Stimulated activated CD4-positive, alpha-beta T cell treated with anti-CD3 and anti-CD28 coated beads, Interleukin-4, amount 100 ng/mL, for 48 hours (primary cell): ENCODE measurements around the gene CYP4V2.
"Not testable (repeated sequence)": the region's sequence is repeated elsewhere in the genome, so short reads cannot be mapped to it uniquely, and the experiment has no call there.

Experiments
- DNase-seq, 2 donors: peaks; one replicate each; pipeline ENCODE4 v3.0.0-alpha.2; 2020; ENCODE audit warnings: low read depth in 2 of 2

Gene CYP4V2

GRCh38 chr4:186228514-186228894 is 37.1 kb downstream of the CYP4V2 start:
- DNase-seq = no peak

- no peak for DNase-seq
Measured at GRCh38 chr4:186234367-186234766, 43.0 kb downstream of the CYP4V2 start.

- no peak for DNase-seq
Measured at GRCh38 chr4:186236126-186236525, 44.8 kb downstream of the CYP4V2 start.

- DNase-seq = no peak
Measured at GRCh38 chr4:186240452-186240847, 49.1 kb downstream of the CYP4V2 start.

- no peak for DNase-seq
Measured at GRCh38 chr4:186240848-186241491, 49.6 kb downstream of the CYP4V2 start.

GRCh38 chr4:186241616-186242015 is 50.2 kb downstream of the CYP4V2 start:
- no peak for DNase-seq

GRCh38 chr4:186242031-186242430 is 50.7 kb downstream of the CYP4V2 start:
- not testable (repeated sequence) for DNase-seq

GRCh38 chr4:186243331-186243730 is 52.0 kb downstream of the CYP4V2 start:
- DNase-seq = no peak

- DNase-seq = no peak
Measured at GRCh38 chr4:186244835-186245234, 53.5 kb downstream of the CYP4V2 start.

- not testable (repeated sequence) for DNase-seq
Measured at GRCh38 chr4:186247062-186247752, 55.8 kb downstream of the CYP4V2 start.

GRCh38 chr4:186248643-186249042 is 57.3 kb downstream of the CYP4V2 start:
- DNase-seq = no peak

GRCh38 chr4:186249785-186250754 is 58.7 kb downstream of the CYP4V2 start:
- no peak for DNase-seq

- no peak for DNase-seq
Measured at GRCh38 chr4:186250760-186251159, 59.4 kb downstream of the CYP4V2 start.

GRCh38 chr4:186255122-186255521 is 63.8 kb downstream of the CYP4V2 start:
- DNase-seq = no peak

- DNase-seq = no peak
Measured at GRCh38 chr4:186258216-186258811, 66.9 kb downstream of the CYP4V2 start.

GRCh38 chr4:186260117-186260503 is 68.7 kb downstream of the CYP4V2 start:
- DNase-seq = no peak
